ENCODE data around the gene DHX35. TPM values are rescaled to one million over a fixed set of nuclear protein-coding genes. Genes with fewer than 3 reads are reported as not detected.

Gene DHX35
- total RNA-seq, 4 donors from 2014 or later: 15.5 to 75.9 (median 17.7) TPM

DNA sequence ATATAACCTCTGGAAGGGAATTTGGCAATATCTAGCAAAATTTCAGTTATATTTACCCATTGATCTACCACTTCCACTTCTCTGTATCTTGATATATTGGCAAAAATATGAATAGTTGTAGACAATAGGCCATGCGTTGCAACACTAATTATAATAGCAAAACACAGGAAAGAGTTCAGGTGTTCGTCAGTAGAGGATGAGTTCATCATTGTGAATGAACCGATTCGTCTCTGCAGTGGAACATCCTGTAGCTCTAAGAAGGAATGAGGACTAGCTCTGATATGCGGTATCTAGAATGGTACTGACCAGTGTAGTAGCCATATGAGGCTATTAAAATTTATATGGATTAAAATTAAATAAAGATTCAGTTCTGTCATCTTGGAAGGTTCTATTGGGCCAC is 27.6 kb upstream of the DHX35 start:
- 83 to 90% methylated on average over 5 of the region's 5 CpGs for WGBS, 2 donors (ENCODE audit: low coverage in 1 of 2)
- H3K27me3 ChIP-seq: no peaks in the 10 kb centered on the region
- in situ Hi-C loops (cut with MboI; ENCODE audit: low pct_ligation_motif_present in 1 of 4, low pct_unique_long_range_greater_than_20kb in 1 of 4, low sequenced_read_pairs in 3 of 4) (no loop called here), intact Hi-C loops (cut with DNase I; ENCODE audit: low total_unique reads) (no loop called here)
- H3K4me3 ChIP-seq: no peak overlapping the region
- peak overlapping the region in 1 of 4 donors; percentile 86 for H3K27ac ChIP-seq
- peaks cover 0 to 3% (median 0%) of the 10 kb centered on the region in 4 donors for H3K4me1 ChIP-seq
- DNase-seq: no peak
- no peaks in the 10 kb centered on the region for H3K9me3 ChIP-seq
- TF ChIP-seq POLR2AphosphoS5 (IDR thresholded peaks at IDR 0.05): no peak
- no peak for TF ChIP-seq EP300 (IDR thresholded peaks at IDR 0.05; ENCODE audit: low read depth)
- TF ChIP-seq POLR2A (IDR thresholded peaks at IDR 0.05): no peak
- no peak for TF ChIP-seq CTCF (IDR thresholded peaks at IDR 0.05)
- H3K36me3 ChIP-seq: no peaks in the 10 kb centered on the region

- no peaks in the 10 kb centered on the region for H3K4me1 ChIP-seq
- no peak overlapping the region for H3K4me3 ChIP-seq
- DNase-seq: no peak
- intact Hi-C loops (cut with DNase I; ENCODE audit: low total_unique reads): no loop called here
- H3K27ac ChIP-seq: peak overlapping the region in 2 of 4 donors; percentile 16 to 86
- 59 to 72% methylated on average over 3 of the region's 3 CpGs for WGBS, 2 donors (ENCODE audit: low coverage in 1 of 2)
- no peaks in the 10 kb centered on the region for H3K9me3 ChIP-seq
- no peak for TF ChIP-seq POLR2A (IDR thresholded peaks at IDR 0.05)
- TF ChIP-seq CTCF (IDR thresholded peaks at IDR 0.05): no peak
- in situ Hi-C loops (cut with MboI; ENCODE audit: low pct_ligation_motif_present in 1 of 4, low pct_unique_long_range_greater_than_20kb in 1 of 4, low sequenced_read_pairs in 3 of 4): no loop called here
- H3K36me3 ChIP-seq: no peaks in the 10 kb centered on the region
- H3K27me3 ChIP-seq: no peaks in the 10 kb centered on the region
Measured at GRCh38 chr20:38935285-38935684, 26.9 kb upstream of the DHX35 start.

- H3K4me3 ChIP-seq: no peak overlapping the region
- no peaks in the 10 kb centered on the region for H3K27me3 ChIP-seq
- H3K4me1 ChIP-seq: no peaks in the 10 kb centered on the region
- no peaks in the 10 kb centered on the region for H3K9me3 ChIP-seq
- DNase-seq: no peak
- in situ Hi-C loops (cut with MboI; ENCODE audit: low pct_ligation_motif_present in 1 of 4, low pct_unique_long_range_greater_than_20kb in 1 of 4, low sequenced_read_pairs in 3 of 4) (no loop called here), intact Hi-C loops (cut with DNase I; ENCODE audit: low total_unique reads) (no loop called here)
- TF ChIP-seq EP300 (IDR thresholded peaks at IDR 0.05; ENCODE audit: low read depth): no peak
- no peak for TF ChIP-seq POLR2A (IDR thresholded peaks at IDR 0.05)
- TF ChIP-seq POLR2AphosphoS5 (IDR thresholded peaks at IDR 0.05): no peak
- peak overlapping the region in 1 of 4 donors; percentile 86 for H3K27ac ChIP-seq
- WGBS, 2 donors (ENCODE audit: low coverage in 1 of 2): 75 to 85% methylated on average over 2 to 5 of the region's 5 CpGs
- no peaks in the 10 kb centered on the region for H3K36me3 ChIP-seq
Measured at GRCh38 chr20:38935967-38936407, 26.2 kb upstream of the DHX35 start.

DNA sequence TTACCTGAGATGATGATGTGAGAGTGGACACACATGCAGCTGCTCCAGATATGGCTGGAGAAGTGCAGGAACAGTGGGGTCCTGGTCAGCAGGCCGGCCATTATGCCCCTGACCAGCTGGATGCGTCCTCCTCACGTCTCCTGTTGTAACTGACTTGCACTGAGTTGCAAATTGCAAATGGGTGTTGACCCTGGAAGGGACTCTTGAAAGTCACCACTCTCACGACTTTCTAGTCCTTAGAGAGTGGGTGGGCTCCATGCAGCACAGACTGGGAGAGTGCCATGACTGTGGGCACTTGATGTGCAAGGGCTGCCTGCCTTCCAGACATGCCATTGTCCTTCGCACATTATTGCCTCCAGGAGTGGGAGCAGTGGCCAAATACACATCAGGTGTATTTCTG is 25.1 kb upstream of the DHX35 start:
- intact Hi-C loops (cut with DNase I; ENCODE audit: low total_unique reads): no loop called here

More for the DNA sequence above, 25.1 kb upstream of the DHX35 start:
- WGBS, 2 donors (ENCODE audit: low coverage in 1 of 2): 80 to 86% methylated on average over 2 to 5 of the region's 5 CpGs
- no peak for DNase-seq
- in situ Hi-C loops (cut with MboI; ENCODE audit: low pct_ligation_motif_present in 1 of 4, low pct_unique_long_range_greater_than_20kb in 1 of 4, low sequenced_read_pairs in 3 of 4): no loop called here
- TF ChIP-seq EP300 (IDR thresholded peaks at IDR 0.05; ENCODE audit: low read depth) (no peak), POLR2AphosphoS5 (IDR thresholded peaks at IDR 0.05) (no peak), CTCF (IDR thresholded peaks at IDR 0.05) (no peak), POLR2A (IDR thresholded peaks at IDR 0.05) (no peak)
- Histone ChIP-seq H3K27ac (peak overlapping the region in 1 of 4 donors; percentile 86), H3K4me3 (no peak overlapping the region), H3K27me3 (no peaks in the 10 kb centered on the region), H3K9me3 (no peaks in the 10 kb centered on the region), H3K36me3 (no peaks in the 10 kb centered on the region), H3K4me1 (no peaks in the 10 kb centered on the region)
